ENCODE data around the gene NME1.
"Not testable (repeated sequence)": the region's sequence is repeated elsewhere in the genome, so short reads cannot be mapped to it uniquely, and the experiment has no call there.

Gene NME1

GRCh38 chr17:51153210-51154072 lies at the start of gene NME1:
Gene NME1, plus strand, starts transcription at chr17:51153559. Its CDS starts 2,096 bp downstream, at chr17:51155655.
- DNase-seq (ENCODE audit: low read depth): peak; percentile 96

DNA sequence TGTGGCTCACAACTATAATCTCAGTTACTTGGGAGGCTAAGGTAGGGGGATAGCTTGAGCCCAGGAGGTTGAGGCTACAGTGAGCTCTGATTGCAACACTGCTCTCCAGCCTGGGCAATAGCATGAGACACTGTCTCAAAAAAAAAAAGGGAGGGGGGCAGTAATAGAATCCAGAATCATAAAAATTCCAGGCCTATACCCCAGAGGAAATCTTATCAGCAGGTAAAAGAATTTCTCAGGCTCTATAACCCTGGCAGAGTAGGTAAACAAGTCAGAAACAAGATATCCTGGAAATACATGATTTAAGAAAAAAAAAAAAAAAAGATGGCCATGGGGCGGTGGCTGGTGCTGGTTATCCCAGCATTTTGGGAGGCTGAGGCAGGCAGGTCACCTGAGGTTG lies 45.6 kb upstream of the NME1 start:
- no peak for DNase-seq (ENCODE audit: low read depth)

- not testable (repeated sequence) for DNase-seq (ENCODE audit: low read depth)
Measured at GRCh38 chr17:51112303-51113222, 40.8 kb upstream of the NME1 start.

DNA sequence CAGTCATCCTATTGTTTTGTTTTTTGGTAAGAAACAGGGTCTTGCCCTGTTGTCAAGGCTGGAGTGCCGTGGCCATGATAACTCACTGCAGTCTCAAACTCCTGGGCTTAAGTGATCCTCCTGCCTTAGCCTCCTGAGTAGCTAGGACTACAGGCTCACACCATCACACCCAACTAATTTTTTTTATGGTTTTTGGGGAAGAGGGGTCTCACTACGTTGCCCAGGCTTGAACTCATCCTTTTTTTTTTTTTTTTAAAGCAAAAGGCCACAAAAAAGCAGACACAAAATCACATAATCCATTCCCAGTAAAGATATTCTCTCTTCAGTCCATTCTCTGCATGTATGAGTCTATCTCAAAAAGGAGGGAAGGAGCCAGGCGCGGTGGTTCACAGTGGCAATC lies 38.2 kb upstream of the NME1 start:
- no peak for DNase-seq (ENCODE audit: low read depth)

DNA sequence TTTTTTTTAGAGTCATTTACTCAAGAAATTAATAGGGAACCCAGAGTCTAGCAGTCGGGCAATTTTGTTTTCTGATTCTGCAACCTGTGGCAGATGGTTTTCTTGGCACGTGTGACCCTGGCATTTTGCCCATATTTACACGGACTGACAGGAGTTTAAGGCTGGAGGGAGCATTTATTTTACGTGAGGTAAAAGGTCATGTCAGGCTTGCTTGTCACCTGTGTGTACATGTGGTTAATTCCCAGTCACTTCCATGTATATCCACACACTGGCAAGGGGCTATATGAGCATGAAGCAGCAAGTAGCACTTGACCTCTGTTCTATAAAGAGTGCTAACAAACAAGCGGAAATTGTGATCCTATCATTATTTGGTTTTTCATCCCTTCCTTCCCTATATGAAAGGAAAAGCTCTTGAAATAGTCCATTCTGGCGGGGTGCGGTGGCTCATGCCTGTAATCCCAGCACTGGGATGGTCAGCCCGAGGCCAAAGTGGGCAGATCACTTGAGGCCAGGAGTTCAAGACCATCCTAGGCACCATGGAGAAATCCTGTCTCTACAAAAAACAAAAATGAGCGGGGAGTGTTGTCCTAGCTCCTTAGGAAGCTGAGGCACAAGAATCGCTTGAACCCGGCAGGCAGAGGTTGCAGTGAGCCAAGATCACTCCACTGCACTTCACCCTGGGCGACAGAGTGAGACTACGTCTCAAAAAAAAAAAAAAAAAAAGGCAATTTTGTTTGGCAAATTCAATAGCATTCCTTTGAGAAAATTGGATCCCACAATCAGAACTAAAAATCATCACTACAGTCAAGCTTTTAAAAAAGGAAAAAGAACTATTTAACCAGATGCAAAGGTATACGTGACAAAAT lies 34.8 kb upstream of the NME1 start:
- DNase-seq (ENCODE audit: low read depth): no peak

GRCh38 chr17:51119415-51120356 lies 33.7 kb upstream of the NME1 start:
- DNase-seq (ENCODE audit: low read depth): peak; percentile 27

GRCh38 chr17:51120357-51120738 lies 33.0 kb upstream of the NME1 start:
- peak; percentile 28 for DNase-seq (ENCODE audit: low read depth)

DNA sequence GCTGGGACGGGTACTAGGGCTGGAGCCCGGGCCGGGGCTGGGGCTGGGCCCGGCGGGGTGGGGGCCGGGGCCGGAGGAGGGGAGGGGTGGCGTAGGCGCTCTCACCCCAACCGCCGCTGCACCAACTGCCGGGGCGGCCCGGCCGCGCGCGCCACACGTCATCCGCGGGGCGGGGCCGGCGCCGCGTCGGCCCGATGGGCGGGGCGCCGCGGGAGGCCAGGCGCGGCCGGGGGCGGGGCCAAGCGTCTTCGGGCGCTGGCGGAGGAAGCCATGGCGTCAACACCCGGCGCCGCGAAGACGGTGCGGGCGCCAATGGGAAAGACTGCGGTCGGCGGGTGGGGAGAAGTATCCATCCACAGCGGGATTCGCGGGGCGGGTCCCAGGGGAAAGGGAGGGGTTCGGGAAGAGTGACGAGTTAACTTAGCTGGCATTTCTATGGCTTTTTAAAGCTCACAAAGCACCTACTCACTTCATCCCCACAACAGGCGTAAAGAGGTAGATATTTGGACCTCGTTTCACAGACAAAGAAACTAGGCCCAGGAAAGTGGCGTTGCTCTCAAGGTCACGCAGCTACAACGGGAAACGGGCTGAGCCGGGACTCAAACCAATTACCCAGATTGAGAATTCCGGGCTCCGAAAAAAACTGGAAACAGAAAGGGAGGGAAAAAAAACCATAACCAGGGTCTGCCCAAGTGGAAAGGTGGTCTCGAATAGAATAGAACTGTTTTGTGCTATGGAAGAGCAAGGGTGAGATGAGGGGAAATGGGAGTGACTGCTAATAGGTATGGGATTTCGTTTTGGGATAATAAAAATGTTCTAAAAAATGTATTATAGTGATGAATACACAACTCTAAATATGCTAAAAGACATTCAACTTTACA lies 32.4 kb upstream of the NME1 start, which contains the start of gene SPAG9:
Gene SPAG9 (minus strand): TSS at position 130 of the 881 bp plus-strand sequence. CDS start 212 bp downstream, outside the sequence.
- DNase-seq (ENCODE audit: low read depth): peak; percentile 83

GRCh38 chr17:51121620-51122472 lies 31.5 kb upstream of the NME1 start:
- peak; percentile 76 for DNase-seq (ENCODE audit: low read depth)

DNA sequence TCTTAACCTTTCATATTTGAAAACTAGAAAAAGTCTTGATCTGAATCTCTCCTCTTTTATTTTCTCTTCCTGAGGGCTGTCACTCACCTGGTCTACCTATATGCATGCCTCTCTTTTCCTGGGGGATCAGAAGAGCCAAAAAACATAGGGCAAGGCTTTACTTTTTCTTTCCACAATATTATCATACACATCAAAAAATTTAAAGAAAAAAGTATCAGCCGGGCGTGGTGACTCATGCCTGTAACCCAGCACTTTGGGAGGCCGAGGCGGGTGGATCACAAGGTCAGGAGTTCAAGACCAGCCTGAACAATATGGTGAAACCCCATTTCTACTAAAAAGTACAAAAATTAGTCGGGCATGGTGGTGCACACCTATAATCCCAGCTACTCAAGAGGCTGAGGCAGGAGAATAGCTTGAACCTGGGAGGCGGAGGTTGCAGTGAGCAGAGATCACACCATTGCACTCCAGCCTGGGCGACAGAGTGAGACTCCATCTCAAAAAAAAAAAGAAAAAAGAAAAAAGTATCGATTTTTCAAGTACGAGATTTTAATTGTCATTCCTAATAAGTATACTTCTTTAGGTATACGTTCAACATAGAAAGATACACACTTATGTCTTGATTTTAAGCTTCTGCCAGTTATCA lies 30.8 kb upstream of the NME1 start:
- DNase-seq (ENCODE audit: low read depth): not testable (repeated sequence)

GRCh38 chr17:51124640-51125503 lies 28.5 kb upstream of the NME1 start:
- DNase-seq (ENCODE audit: low read depth): no peak

DNA sequence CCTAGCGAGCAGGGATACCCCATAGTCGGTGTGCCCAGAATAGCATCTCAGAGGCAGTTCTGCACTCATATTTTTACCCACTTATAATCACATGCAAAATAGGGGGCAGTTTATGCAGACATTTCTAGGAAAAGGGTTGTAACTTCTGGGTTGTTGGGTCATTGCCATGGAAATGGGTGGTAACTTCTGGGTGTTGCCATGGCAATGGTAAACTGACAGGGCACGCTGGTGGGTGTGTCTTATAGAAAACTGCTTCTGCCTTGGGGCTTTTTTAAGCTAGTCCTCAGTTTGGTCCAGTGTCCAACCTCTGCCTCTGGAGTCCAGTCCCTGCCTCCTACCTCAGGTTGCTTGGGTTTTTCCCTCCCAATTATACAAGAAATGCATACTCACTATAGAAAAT lies 25.3 kb upstream of the NME1 start:
- no peak for DNase-seq (ENCODE audit: low read depth)

- DNase-seq (ENCODE audit: low read depth): no peak
Measured at GRCh38 chr17:51132964-51133319, 20.4 kb upstream of the NME1 start.

- DNase-seq (ENCODE audit: low read depth): no peak
Measured at GRCh38 chr17:51133365-51133764, 20.0 kb upstream of the NME1 start.

- DNase-seq (ENCODE audit: low read depth): no peak
Measured at GRCh38 chr17:51135956-51136355, 17.4 kb upstream of the NME1 start.

DNA sequence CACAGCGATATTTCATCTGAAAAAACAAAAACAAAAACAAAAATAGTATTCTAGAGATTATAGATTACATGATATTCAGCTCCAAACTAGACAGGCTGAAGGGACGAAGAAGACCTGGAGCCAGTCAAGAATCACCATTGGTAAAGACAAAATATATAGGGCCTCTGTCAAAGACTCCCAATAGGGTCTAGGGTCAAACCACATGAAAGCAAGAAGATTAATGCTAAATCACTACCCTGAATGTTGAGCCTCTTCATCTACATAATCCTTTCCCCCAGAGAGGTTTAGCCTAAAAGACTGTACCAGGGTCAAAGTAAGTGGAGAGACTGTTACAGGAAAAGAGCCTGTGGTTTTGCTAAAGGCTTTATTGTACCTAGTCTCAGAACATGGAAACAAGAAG lies 10.8 kb upstream of the NME1 start:
- DNase-seq (ENCODE audit: low read depth): no peak

Data from stimulated activated CD8-positive, alpha-beta memory T cell treated with anti-CD3 and anti-CD28 coated beads, Interleukin-12 subunit alpha, Interleukin-12 subunit beta, amount 100 ng/mL, for 1 hour (primary cell).